Measurements from ENCODE around the gene OR13C9.
"Not testable (repeated sequence)": the region's sequence is repeated elsewhere in the genome, so short reads cannot be mapped to it uniquely, and the experiment has no call there.

Gene OR13C9

DNA sequence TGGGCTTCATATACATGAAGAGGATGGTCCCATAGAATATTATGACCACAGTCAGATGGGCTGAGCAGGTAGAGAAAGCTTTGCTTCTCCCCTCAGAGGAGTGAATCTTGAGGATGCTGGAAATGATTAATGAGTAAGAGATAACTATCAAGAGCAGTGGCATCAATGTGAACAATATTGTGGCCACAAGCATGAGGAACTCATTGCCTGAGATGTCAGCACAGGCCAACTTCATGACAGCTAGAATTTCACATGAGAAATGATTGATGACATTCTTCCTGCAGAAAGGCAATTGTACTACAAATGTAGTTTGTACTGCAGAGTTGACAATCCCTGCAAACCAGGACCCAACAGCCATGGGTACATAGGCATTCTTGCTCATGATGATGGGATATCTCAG is 586 bp downstream of the OR13C9 start:
- Histone ChIP-seq H3K27me3 (ENCODE audit: insufficient read depth, poor library complexity, severe bottlenecking) (no peaks in the 10 kb centered on the region), H3K36me3 (ENCODE audit: low read depth) (no peaks in the 10 kb centered on the region), H3K4me1 (ENCODE audit: insufficient read depth, poor library complexity, severe bottlenecking) (no peaks in the 10 kb centered on the region), H3K9me3 (ENCODE audit: severe bottlenecking) (no peaks in the 10 kb centered on the region), H3K4me3 (ENCODE audit: severe bottlenecking) (no peak overlapping the region), H3K27ac (ENCODE audit: poor library complexity, severe bottlenecking) (no peak overlapping the region)
- DNase-seq (ENCODE audit: low spot score) (no peak), ATAC-seq (ENCODE audit: low read depth) (no peak)
- TF ChIP-seq, protein P1, sequence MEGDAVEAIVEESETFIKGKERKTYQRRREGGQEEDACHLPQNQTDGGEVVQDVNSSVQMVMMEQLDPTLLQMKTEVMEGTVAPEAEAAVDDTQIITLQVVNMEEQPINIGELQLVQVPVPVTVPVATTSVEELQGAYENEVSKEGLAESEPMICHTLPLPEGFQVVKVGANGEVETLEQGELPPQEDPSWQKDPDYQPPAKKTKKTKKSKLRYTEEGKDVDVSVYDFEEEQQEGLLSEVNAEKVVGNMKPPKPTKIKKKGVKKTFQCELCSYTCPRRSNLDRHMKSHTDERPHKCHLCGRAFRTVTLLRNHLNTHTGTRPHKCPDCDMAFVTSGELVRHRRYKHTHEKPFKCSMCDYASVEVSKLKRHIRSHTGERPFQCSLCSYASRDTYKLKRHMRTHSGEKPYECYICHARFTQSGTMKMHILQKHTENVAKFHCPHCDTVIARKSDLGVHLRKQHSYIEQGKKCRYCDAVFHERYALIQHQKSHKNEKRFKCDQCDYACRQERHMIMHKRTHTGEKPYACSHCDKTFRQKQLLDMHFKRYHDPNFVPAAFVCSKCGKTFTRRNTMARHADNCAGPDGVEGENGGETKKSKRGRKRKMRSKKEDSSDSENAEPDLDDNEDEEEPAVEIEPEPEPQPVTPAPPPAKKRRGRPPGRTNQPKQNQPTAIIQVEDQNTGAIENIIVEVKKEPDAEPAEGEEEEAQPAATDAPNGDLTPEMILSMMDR (IDR thresholded peaks at IDR 0.05; ENCODE audit: poor library complexity, severe bottlenecking), result no peak

DNA sequence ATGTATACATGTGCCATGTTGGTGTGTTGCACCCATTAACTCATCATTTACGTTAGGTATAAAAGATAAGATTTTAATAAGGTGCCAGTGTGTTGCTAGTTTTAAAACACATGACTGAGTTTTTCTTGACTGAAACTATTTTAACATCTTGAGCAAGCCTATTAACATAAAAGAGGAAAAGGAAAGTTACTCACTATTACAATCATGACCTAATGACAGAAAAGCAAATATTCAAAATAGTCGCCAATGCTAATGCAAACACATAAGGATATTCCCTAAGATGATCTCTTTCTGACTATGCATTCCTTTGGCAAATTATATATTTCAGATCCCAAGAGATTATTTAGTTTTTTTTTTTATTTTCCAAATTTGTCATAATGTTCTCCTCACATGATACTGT is 6.8 kb downstream of the OR13C9 start:
- TF ChIP-seq, protein P1 (IDR thresholded peaks at IDR 0.05; ENCODE audit: poor library complexity, severe bottlenecking), result no peak
- no peak for ATAC-seq (ENCODE audit: low read depth)
- no peak overlapping the region for H3K4me3 ChIP-seq (ENCODE audit: severe bottlenecking)

DNA sequence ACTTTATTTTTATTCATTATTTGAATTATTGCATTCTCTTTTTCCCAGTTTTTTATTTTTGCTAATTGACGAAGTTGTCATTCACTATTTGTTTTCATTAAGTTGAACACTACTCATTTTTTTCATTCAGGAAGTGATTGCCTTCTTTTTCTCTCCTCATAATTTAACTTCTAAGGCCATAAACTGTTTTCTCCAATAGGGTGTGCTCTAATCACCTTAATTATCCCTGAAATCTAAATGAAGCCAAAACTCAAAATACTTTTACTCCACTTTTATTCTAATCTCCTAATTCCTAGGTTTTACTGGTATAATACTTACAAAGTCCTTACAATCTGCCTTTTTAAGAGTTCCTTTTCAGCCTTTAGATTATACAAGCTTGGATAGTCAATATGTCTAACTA is 9.7 kb downstream of the OR13C9 start:
- DNase-seq (ENCODE audit: low spot score), result no peak
- TF ChIP-seq, protein P1 (IDR thresholded peaks at IDR 0.05; ENCODE audit: poor library complexity, severe bottlenecking), result peak; percentile 37

More for the DNA sequence above, 6.8 kb downstream of the OR13C9 start:
- H3K9me3 ChIP-seq (ENCODE audit: severe bottlenecking), result no peaks in the 10 kb centered on the region
- H3K27me3 ChIP-seq (ENCODE audit: insufficient read depth, poor library complexity, severe bottlenecking), result peaks cover 2% of the 10 kb centered on the region
- no peak overlapping the region for H3K27ac ChIP-seq (ENCODE audit: poor library complexity, severe bottlenecking)
- no peak for DNase-seq (ENCODE audit: low spot score)
- H3K36me3 ChIP-seq (ENCODE audit: low read depth), result no peaks in the 10 kb centered on the region
- H3K4me1 ChIP-seq (ENCODE audit: insufficient read depth, poor library complexity, severe bottlenecking), result no peaks in the 10 kb centered on the region

DNA sequence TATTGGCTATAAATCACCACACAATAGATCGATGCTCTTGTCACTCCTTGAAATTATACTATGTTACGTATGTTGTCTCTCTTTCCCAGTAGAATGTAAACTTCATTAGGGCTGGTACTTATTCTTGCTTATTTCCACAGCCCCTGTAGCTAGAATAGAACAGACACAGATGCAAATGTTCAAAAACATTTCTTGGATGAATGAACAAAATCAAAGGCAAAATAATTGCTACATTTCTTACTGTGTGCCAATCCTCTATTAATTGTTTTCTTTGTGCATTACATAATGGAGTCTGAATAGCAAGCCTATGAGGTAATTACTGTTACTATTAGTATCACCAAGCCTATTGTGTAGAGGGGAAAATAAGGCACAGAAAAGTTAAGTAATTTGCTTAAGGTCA is 11.9 kb downstream of the OR13C9 start:
- TF ChIP-seq, protein P1 (IDR thresholded peaks at IDR 0.05; ENCODE audit: poor library complexity, severe bottlenecking), result no peak
- Histone ChIP-seq H3K27me3 (ENCODE audit: insufficient read depth, poor library complexity, severe bottlenecking) (peaks cover 5% of the 10 kb centered on the region), H3K4me3 (ENCODE audit: severe bottlenecking) (no peak overlapping the region), H3K36me3 (ENCODE audit: low read depth) (no peaks in the 10 kb centered on the region), H3K4me1 (ENCODE audit: insufficient read depth, poor library complexity, severe bottlenecking) (no peaks in the 10 kb centered on the region), H3K27ac (ENCODE audit: poor library complexity, severe bottlenecking) (no peak overlapping the region), H3K9me3 (ENCODE audit: severe bottlenecking) (no peaks in the 10 kb centered on the region)
- no peak for DNase-seq (ENCODE audit: low spot score)
- no peak for ATAC-seq (ENCODE audit: low read depth)

More for the DNA sequence above, 9.7 kb downstream of the OR13C9 start:
- Histone ChIP-seq H3K27me3 (ENCODE audit: insufficient read depth, poor library complexity, severe bottlenecking) (peaks cover 2% of the 10 kb centered on the region), H3K4me3 (ENCODE audit: severe bottlenecking) (no peak overlapping the region), H3K4me1 (ENCODE audit: insufficient read depth, poor library complexity, severe bottlenecking) (no peaks in the 10 kb centered on the region), H3K27ac (ENCODE audit: poor library complexity, severe bottlenecking) (no peak overlapping the region), H3K36me3 (ENCODE audit: low read depth) (no peaks in the 10 kb centered on the region), H3K9me3 (ENCODE audit: severe bottlenecking) (no peaks in the 10 kb centered on the region)
- no peak for ATAC-seq (ENCODE audit: low read depth)

DNA sequence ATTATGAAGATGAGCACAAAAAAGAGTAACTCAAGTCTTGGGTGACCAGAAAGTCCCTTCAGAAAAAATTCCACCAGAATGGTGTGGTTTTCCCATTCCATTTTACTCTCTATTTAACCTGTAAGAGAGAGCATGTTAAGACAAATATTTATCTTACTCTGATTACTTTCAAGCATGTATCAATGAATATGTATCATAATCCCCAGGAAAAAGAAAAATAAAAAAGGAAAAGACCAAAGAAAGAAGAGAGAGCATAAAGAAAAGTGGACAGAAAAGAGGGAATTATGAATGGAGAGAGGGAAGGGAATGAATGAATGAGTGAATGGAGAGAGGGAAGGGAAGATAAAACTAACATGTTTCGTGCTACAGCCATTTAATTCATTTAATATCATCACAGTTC is 12.5 kb downstream of the OR13C9 start, which contains the start of gene OR13C2:
Gene OR13C2 (minus strand): TSS at position 101 of the 400 bp plus-strand sequence. CDS start 0 bp downstream, at position 101.
- not testable (repeated sequence) for H3K9me3 ChIP-seq (ENCODE audit: severe bottlenecking); H3K4me1 ChIP-seq (ENCODE audit: insufficient read depth, poor library complexity, severe bottlenecking); H3K27me3 ChIP-seq (ENCODE audit: insufficient read depth, poor library complexity, severe bottlenecking); H3K36me3 ChIP-seq (ENCODE audit: low read depth); H3K4me3 ChIP-seq (ENCODE audit: severe bottlenecking); H3K27ac ChIP-seq (ENCODE audit: poor library complexity, severe bottlenecking); DNase-seq (ENCODE audit: low spot score); ATAC-seq (ENCODE audit: low read depth)

Measured in RWPE2 (cell line).